Peyer's patch (tissue), 4 donors: ENCODE results near the gene LYZL4.

Experiments used
- POLR2A ChIP-seq, 2 donors: fragments of 450-650 bp; IDR thresholded peaks; one replicate each; pipeline ENCODE4 v1.5.1; 2017; ENCODE audit warnings: antibody characterized with exemption in 2 of 2, mild to moderate bottlenecking in 2 of 2, moderate library complexity in 2 of 2
- TF ChIP-seq, protein P1 (sequence below), 6 experiments: fragments of 450-650 bp in 4 of 6; fragments of 200-600 bp in 2 of 6; sonication (generic) in 1 of 6; IDR thresholded peaks; one replicate each; pipeline ENCODE4 v1.5.1; 2017 to 2019; ENCODE audit warnings: antibody characterized with exemption in 6 of 6, mild to moderate bottlenecking in 3 of 6, moderate library complexity in 1 of 6

DNA sequence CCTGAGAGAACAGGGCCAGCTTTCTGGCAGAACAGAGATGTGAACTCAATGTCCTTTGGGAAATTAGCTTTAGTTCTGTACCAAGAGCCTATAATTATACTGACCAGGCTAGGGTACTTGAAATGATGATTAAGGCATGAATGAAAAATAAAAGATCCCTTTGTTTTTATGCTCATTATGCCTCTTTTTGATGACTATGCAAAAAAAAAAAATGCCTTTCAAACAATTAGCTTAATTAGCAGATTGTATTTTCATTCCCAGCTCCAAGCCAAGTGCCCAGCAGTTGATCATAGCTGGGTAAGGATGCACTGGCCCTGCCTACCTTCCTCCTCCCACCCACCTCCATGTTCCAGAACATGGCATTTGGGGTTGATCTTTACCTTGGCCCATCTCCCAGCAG, 56.8 kb downstream of the LYZL4 start:
- TF ChIP-seq, protein P1, sequence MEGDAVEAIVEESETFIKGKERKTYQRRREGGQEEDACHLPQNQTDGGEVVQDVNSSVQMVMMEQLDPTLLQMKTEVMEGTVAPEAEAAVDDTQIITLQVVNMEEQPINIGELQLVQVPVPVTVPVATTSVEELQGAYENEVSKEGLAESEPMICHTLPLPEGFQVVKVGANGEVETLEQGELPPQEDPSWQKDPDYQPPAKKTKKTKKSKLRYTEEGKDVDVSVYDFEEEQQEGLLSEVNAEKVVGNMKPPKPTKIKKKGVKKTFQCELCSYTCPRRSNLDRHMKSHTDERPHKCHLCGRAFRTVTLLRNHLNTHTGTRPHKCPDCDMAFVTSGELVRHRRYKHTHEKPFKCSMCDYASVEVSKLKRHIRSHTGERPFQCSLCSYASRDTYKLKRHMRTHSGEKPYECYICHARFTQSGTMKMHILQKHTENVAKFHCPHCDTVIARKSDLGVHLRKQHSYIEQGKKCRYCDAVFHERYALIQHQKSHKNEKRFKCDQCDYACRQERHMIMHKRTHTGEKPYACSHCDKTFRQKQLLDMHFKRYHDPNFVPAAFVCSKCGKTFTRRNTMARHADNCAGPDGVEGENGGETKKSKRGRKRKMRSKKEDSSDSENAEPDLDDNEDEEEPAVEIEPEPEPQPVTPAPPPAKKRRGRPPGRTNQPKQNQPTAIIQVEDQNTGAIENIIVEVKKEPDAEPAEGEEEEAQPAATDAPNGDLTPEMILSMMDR (IDR thresholded peaks at IDR 0.05), result no peak
- no peak for TF ChIP-seq POLR2A (IDR thresholded peaks at IDR 0.05)
